ENCODE measurements around the gene NAA20. TPM values are rescaled to one million over a fixed set of nuclear protein-coding genes. Genes with fewer than 3 reads are reported as not detected.

NAA20 gene, protein sequence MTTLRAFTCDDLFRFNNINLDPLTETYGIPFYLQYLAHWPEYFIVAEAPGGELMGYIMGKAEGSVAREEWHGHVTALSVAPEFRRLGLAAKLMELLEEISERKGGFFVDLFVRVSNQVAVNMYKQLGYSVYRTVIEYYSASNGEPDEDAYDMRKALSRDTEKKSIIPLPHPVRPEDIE
- 63.2 and 83.4 TPM in 2 replicates for total RNA-seq (2014; rRNA removed; shearing (Covaris generic))

DNA sequence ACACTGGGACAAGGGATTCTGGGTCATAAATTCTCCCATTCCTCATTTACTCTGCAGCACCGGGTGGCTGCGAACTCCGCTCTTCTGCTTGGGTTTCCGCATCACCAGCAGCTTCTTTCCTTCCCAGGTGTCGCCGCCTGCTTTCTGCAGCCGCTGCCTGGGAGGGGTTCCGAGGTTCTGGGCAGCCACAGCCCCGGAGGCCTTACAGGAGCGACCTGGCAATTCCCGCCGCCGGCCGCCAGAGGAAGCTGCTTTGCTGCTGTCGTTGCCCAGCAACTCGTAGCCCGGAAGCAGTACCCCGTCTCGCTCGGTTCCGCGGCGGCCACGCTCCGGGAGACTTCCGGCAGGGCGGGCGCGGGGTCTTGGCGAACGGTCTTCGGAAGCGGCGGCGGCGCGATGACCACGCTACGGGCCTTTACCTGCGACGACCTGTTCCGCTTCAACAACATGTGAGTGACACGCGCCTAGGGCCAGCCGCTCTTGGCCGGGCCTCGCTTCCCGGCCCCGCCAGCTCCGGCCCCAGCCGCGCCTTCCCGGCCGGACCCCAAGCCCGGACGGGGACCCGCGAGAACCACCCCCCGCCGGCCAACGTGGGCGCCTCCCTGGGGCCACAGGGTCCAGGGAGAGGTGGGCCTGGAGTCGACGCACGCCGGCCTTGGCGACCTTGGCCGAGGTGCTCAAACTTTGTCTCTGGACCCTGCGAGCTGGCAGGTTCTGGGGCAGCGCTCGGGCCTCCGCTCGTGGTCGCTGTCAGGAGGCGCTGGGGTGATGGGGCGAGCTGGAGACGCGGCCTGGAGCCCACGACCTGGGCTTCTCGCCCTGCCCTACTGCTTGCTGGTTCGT, at the start of gene NAA20:
TSS of gene NAA20 (plus strand) at position 362 of the 843 bp plus-strand sequence. CDS start at position 397, 35 bp downstream.
- peak; percentile 91 for DNase-seq (ENCODE audit: low spot score)

DNA sequence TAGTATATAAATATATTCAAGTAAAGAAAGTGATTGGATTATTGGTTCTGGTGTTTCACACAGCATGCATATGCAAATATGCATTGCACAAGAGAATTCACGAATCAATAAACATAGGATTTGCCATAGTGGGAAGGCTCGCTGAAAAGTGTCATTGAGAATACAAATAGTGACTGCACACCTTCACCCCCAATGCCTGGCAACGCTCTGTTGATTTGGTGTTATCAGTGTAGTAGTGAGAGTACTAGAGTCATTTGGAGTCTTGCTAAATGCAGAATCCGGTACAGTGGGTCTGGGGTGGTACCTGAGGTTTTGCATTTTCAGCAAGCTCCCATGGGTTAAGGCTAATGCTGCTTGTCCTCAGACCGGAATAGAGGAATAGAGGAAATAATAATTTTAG, 49.7 kb upstream of the NAA20 start:
- no peak for DNase-seq (ENCODE audit: low spot score)

DNA sequence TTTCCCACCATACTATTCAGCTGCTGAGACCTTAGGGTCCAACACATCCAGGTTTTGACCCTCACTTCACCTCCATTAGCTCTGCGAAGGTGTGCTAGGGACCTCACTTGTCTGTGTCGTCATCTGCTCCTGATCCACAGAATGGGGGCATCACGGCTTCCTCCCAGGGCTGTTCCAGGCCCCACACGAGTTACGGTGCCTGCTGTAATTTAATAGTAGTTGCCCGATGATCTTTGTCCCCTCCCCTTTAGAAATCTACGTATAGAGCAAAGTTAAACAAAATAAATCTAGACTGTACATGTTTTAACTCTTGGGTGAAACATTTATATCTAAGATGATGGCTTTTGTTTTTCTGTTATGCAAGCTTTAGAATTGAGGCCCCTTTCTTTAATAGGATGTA, 49.1 kb upstream of the NAA20 start:
- DNase-seq (ENCODE audit: low spot score) = no peak

DNA sequence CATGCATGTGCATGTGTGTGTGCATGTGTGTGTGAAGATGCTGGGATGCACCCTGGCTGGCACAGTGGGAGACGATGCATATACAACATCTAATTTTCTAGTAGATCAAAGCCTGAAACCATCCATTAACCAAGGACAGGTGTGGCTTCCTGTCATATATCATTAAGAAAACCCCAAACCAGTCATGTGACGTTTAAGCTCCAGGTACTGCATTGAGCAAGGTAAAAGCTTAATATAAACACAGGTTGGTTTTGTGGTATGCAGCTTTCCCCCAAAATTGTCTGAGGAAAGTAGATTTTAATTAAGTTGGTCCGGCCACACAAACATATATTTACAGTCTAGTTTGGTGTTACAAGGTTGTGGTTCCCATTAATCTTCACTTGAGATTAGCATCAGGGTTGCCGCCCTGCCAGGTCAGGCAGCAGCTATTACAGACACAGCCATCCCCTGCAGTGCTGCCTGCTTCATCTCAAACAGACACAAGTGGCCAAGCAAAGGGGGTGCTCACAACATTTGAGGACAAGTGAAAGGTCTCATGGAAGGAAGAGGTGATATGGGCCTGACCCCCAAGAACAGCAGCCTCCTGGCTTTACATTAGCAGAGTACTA, 48.6 kb upstream of the NAA20 start:
- peak; percentile 33 for DNase-seq (ENCODE audit: low spot score)

DNA sequence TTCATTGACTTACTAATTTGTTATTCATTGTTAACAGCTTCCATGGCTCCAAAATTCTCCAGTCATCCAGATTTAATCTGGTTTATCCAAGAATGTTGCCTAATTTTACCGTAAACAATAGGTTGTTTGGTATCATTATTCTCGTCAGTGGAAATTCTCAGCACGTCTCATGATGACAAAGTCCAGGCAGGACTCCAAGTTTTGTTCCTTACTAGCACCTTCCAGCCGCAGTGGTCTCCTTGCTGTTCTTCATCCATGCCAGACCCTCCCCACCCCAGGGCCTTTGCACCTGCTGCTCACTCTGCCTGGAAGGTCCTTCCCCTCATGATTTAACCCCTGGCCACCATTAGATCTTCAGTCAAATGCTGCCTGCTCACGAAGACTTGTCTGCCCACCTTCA, 48.1 kb upstream of the NAA20 start:
- DNase-seq (ENCODE audit: low spot score) = no peak

DNA sequence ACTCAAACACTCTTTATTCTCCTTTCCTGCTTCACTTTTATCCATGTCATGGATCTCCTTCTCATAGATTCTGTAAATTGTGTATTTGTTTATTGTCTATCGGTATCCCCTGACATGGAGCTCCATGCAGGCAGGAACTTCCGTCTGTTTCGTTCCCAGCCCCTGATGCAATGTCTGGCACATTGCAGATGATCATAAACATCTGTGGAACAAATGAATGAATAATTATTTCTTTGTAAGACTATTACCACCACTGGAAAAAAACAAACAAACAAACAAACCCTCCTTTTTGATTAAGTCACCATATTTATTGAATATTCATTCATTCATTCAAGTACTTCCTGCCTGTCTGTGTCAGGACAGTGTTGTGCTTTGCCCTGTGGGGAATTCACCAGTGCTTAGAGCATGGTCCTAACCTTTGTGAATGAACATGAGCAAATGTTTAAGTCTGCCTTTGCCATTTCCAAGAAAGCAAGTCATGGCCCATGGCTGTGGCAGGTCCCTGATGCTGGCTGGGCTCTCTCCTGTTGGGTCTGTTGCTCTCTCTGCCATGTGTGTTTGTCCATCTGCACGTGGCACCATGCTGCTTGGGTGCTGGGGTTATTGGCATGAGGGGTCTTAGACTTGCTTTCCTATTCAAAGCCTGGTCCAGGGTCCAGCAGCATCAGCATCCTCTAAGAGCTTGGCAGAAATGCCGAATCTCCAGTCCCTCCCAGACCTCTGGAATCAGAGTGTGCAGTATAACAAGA, 47.5 kb upstream of the NAA20 start:
- no peak for DNase-seq (ENCODE audit: low spot score)

DNA sequence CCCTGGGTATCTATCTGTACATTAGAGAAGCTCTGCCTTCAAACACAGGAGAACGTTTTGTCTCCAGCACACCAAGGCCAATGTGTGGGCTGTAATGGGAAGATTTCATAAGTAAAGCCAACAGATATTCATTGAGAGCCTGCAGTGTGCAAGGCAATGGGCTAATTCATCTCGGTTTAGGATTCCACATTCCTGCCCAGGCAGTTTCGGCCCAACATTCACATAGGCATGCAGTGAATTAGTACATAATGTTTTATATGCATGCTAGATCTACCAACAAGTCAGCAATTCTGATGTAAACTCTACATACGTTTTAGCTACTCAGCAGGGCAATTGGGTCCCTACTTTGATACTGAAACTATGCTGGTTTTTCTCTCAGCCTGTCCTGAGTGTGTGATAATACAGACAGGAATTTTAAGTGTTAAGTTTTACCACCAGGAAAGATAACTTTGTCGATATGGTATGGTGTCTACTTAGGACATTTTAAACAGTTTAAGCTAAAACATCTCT, 46.9 kb upstream of the NAA20 start:
- DNase-seq (ENCODE audit: low spot score) = no peak

DNA sequence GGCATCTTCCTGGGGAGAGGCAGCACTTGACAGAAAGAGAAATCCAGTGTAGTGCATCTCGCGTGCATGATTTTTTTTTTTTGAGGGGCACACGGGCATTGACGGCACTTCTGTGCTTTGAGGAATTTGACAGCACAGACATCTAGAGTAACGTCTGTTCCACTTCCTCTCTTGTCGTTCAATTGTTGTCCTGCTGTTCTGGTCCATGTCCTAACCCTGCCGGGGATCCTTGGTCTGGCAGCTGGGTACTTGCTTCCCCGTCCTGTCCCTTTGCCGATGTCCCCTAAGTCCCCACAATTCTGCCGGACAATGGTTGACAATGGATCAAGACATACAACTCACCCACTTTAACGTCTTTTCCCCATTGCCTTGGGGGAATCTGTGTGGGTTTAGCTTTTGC, 46.0 kb upstream of the NAA20 start:
- DNase-seq (ENCODE audit: low spot score) = no peak

DNA sequence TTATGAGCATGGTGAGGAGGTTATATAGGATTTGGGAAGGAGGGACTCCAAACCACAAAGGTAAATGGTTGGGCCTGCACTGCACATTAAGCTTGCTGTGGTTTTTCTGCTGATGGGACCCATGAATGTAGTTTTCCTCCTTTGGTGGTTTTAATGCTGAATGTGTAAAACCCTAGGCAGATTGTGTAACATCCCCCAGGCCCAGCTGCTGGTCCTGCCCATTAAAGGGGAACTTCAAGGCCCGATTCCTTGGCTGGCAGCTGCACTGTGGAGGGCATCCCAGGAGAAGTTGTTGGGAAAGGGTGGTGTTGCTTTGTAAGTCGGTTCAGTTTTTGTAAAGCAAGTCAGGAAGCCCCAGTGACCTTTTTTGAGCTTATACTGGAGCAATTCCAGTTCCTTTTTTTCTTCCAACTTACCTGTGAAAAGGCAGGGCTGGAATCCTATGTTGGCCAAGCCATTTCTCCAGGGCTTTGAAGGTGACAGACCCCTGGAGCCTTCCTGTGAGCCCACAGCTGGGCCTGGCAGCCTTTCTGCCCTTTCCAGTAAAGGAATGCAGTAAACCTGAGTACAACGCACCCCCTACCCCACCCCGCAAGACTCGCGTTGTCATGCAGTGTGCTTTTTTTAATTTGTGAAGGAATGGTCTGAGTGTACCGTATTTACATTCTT, 43.1 kb upstream of the NAA20 start:
- peak; percentile 90 for DNase-seq (ENCODE audit: low spot score)

DNA sequence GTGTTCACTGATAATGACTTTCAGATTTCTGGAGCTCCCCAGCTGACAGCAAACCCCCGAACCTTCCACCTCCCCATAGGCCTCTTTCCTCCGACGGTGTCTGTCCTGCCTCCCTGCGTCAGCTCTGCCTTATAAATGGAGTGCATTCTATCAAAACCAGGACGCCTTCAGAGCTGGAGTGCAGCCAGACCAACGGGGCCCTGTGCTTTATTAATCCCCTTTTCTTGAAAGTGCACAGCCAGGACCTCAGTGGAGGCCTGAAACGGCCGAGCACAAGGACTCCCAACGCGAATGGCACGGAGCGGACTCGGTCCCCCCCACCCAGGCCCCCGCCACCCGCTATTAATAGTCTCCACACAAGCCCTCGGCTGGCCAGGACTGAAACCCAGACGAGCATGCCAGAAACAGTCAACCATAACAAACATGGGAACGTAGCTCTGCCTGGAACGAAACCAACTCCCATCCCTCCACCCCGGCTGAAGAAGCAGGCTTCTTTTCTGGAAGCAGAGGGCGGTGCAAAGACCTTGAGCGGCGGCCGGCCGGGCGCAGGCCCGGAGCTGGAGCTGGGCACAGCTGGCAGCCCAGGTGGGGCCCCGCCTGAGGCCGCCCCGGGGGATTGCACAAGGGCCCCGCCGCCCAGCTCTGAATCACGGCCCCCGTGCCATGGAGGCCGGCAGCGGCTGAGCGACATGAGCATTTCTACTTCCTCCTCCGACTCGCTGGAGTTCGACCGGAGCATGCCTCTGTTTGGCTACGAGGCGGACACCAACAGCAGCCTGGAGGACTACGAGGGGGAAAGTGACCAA, 42.3 kb upstream of the NAA20 start:
- peak; percentile 86 for DNase-seq (ENCODE audit: low spot score)

DNA sequence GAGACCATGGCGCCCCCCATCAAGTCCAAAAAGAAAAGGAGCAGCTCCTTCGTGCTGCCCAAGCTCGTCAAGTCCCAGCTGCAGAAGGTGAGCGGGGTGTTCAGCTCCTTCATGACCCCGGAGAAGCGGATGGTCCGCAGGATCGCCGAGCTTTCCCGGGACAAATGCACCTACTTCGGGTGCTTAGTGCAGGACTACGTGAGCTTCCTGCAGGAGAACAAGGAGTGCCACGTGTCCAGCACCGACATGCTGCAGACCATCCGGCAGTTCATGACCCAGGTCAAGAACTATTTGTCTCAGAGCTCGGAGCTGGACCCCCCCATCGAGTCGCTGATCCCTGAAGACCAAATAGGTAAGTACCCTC, 41.7 kb upstream of the NAA20 start:
- peak; percentile 35 for DNase-seq (ENCODE audit: low spot score)

DNA sequence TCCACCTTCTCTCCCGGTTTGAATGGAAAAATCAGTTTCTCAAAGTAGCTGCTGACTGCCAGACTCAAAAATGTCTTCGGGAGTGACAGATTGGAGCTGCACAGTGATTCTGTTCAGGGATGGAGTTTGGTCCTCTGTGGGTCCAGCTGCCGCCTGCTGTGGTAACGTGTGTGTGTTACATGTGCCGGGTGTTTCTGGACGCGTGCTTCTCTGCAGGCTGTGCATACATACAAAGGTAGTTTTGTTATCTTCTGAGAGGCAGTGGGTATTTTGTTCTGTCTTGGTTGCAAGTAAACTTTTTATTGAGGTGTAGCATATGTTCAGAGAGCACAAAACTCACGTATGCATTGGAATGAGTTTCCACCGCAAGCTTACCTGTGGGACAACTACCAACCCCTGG, 41.3 kb upstream of the NAA20 start:
- peak; percentile 29 for DNase-seq (ENCODE audit: low spot score)

DNA sequence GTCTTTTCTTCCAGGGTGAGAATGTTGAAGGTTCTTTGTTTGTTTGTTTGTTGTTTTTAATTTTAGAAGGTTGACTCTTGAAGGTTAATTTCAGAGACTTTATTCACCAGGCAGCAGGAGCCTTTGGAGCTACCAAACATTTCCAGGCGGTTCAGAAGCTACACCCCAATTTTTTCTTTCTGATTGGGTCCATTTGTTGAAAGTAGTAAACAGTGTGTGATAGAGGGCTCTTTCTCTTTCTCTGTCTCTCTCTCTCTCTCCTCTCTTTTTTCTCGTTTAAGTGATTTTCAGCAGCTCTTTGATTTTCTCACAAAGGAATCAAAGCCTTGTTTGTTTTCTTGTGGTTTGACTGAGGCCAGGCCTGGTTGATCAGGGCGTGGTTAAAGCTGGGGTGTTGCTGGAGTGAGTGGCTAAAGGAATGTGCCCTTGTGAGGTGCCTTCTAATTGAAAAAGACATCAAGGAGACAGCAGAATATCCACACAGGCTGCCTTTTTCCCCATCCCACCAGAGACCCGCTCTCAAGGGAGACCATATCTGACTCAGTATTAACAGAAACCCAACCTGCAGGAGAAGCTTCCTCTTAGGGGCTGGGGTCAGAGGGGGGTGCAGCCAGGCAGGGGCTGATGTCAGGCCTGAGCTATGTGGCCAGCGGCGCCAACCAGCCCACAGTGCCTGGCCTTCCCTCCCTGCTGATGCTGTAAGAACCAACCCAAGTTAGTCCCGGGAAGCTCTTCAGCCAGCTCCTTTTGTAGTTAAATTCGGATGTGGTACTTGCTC, 40.4 kb upstream of the NAA20 start:
- peak; percentile 87 for DNase-seq (ENCODE audit: low spot score)

DNA sequence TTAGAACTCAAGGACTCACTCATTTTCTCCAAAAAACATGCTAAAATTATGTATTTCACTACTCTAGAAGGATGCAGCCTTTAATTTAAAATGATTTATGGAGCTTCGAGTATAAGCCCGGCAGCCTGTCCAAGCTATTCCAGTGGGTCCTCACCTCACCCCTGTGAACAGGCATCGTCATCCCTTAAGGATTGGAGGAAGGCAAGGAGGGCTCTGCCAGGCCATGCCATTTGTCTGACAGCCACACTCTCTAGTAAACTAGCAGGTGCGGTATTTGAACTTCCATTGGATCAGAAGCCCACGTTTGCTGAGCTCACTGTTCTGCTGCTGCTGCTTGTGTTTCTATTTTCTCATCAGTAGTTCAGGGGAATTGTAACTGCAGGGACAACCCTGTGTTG, 39.8 kb upstream of the NAA20 start:
- no peak for DNase-seq (ENCODE audit: low spot score)

DNA sequence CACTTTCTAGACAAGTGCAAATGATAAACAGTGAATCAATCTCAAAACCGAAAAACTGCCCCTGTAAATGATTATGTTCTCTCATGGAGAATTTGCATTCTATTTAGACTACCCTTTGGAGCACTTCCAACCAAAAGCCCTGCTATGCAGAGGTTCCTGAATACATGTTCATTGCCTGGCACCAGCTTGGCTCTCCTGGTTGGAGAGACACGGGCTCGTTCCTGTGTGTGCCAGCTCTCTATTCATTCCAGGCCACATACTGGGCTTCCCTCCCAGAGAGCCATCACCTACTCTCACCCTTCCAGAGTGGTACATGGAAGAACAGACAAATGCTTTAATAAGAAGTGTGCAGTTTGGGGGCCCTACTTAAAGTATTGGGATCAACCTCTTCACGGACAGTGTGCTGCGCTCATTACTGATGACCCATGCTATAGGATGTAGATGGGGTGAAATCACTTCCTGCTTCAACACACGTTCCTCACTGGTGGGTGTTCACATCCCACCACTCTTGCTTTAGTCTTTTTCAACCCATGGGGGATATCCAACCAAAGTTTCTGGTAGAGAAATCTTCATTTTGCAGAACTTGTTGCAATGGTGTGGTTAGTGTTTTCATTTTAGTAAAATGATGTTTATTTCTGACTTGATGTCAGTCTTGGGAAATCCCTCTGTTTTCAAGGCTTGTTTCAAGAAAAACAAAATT, 38.5 kb upstream of the NAA20 start:
- DNase-seq (ENCODE audit: low spot score) = no peak

DNA sequence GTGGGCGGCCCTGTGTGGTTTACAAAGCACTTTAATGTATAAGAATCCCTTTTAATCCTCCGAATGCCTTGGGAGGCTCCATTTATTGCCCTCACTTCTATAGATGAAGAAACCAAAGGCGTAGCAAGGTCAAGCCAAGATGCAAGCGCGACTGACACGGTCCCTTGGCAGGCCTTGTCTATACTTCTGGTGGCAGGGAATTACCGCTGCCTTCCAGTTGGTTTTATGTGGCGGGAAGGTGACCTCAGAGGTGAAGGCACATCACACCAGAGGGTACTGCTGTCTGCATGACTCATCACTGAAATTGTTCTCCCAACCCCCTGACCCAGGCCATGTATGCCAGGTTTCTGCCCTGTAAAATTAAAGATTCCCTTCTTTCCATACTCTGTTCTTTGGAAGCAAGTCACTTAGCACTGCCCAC, 36.1 kb upstream of the NAA20 start:
- peak; percentile 66 for DNase-seq (ENCODE audit: low spot score)

DNA sequence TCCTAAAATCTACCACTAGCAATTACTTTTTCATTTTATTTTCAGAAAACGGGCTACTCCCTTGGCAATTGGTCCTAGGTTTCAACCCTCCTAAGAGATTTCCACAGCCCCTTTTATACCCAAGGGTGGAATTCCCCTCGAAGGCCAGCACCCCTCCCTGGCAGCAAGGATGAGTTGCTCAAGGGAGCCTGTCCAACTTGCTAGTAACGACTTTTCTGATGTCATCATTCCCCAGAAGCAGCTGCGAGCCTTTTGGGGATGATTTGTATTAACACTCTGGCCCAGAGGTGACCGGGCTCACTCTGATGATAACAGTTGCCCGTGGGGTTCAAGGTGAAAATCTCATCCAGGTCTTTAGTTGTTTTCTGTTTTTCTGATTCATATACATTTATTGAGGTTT, 30.7 kb upstream of the NAA20 start:
- DNase-seq (ENCODE audit: low spot score) = no peak

DNA sequence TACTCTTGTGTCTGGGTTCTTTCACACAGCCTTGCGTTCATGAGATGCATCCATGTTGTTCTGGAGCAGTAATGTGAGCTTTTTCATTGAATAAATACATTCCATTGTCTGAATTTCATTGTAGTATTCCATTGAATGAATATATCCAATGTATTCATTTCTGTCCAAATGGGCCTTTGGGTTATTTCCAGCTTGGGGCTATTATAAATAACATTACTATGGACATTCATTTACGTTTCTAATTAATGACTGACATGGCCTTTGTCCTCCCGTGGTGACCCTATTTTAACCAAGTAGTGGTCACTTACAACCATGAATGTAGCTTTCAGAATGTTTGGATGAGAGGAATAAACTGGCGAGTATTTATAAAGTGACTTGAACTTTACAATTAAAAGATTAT, 30.1 kb upstream of the NAA20 start:
- no peak for DNase-seq (ENCODE audit: low spot score)

DNA sequence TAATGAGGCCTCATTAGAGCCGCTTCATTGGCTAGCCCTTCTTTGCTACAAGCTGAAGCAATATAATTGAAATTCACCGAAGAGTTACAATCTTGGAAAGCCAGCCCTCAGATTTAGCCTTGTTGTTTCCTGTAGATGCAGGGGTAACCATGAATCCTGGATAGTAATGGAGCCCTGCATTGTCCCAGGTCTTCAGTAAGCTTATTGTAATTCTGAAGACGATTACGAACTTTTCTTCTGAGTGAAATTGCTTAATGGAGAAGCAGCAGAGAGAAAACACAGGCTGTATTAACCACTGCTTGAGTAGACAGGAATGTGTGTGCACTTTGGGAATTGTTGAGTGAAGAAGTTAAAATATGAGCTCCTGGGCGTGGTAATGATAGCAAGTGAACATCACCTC, 26.3 kb upstream of the NAA20 start:
- DNase-seq (ENCODE audit: low spot score) = no peak

Measured in H4 (cell line).